GM21528 (cell line): ENCODE results near the gene FOXP4.

ENCODE experiments used
- ATAC-seq: cut with Tn5 transposase; IDR thresholded peaks from one replicate; pipeline ENCODE4 v1.9.1; 2021; ENCODE audit warnings: mild to moderate bottlenecking, moderate library complexity; ENCODE audit not compliant: unreplicated experiment, low FRiP score

Gene FOXP4

DNA sequence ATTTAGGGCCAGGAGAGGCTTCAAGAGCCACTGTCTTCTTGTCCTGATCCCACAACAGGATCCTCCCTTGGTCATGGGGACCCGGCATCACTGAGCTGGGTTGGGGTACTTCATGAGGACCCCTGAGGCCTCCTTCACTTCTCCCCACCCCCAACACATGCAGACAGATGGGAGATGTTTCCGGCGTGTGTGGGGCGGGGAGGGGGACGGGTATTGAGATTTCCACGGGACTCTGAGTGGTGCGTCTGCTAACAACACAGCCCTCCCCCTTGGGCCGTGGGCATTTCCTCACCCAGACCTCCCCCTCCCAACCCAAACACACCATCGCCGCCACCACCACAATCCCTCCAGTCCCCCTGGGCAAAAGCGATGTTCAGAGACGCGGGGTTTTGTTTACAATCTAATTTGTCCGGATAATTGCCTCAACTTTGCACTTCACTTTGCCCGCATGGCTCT is 906 bp upstream of the FOXP4 start:
- no peak for ATAC-seq

DNA sequence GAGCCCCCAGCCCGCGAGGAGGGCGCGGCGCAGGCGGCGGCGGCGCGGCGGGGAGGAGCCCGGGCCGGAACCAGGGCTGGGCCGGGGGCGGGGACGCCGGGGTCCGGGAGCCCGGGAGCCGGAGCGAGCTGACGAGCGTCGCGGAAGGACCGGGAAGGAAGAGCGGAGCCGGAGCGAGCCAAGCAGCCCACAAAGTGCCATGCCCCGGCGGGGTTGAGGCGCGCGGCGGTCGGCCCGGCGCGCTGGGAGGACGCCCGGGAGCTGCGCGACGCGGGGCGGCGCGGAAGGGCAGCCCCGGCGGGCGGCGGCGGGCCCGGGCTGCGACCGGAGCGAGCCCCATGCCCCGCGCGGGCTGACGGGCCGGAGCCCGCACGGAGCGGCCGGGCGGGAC is 289 bp downstream of the FOXP4 start:
- peak; percentile 52 for ATAC-seq

DNA sequence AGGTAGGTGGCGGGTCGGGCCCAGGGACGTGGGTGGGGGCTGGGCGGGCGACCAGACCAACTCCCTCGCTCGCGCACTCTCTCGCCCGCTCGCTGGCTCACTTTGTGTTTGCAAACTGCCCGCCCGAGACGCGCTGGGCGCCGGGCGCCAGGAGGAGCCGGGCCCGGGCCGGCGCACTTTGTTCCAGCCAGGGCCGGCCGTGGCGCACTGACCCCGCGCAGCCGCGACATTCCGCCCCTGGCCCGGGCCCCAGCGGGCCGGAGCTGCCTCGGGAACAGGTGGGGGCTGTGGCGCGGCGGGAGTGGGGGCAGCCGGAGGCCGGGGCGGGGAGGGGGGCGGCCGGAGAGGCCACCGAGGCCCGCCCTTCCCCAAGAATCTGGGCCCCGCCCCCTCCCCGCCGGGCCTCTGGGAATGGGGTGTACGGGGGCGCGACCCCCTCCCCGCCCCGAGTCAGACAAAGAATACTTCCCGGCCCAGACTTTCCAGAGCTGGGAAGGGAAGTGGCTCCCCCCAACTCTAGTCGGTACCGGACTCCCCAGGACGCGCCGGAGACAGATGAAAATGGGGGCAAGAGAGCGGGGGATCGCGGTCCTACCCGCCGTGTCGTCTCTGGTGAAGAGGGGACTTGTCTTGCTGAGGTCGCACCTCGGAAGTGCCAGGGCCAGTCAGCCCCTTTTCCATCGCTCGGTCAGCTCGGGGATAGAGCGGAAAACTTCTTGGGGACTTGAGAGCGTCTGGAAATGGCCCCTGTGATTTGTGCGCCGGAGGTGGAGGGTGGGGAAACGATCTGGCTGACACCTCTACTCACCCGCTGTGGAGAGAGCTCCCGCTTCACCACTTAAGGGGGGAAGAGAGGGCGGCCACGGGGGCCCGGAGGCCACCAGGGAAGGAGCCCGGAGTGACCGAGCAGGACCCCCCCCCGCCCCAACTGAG is 951 bp downstream of the FOXP4 start:
- ATAC-seq: peak; percentile 6

DNA sequence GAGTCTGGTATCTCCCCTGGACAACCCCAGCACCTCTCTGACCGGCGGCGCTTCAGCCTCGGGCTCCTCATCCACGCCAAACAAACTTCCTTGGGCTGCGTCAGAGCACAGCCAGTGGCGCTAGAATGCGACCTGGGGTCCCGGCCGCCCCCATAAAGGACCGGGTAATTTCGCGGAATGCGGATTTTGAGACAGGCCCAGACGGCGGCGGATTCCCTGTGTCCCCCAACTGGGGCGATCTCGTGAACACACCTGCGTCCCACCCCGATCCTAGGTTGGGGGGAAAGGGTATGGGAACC is 1.6 kb downstream of the FOXP4 start:
- no peak for ATAC-seq

DNA sequence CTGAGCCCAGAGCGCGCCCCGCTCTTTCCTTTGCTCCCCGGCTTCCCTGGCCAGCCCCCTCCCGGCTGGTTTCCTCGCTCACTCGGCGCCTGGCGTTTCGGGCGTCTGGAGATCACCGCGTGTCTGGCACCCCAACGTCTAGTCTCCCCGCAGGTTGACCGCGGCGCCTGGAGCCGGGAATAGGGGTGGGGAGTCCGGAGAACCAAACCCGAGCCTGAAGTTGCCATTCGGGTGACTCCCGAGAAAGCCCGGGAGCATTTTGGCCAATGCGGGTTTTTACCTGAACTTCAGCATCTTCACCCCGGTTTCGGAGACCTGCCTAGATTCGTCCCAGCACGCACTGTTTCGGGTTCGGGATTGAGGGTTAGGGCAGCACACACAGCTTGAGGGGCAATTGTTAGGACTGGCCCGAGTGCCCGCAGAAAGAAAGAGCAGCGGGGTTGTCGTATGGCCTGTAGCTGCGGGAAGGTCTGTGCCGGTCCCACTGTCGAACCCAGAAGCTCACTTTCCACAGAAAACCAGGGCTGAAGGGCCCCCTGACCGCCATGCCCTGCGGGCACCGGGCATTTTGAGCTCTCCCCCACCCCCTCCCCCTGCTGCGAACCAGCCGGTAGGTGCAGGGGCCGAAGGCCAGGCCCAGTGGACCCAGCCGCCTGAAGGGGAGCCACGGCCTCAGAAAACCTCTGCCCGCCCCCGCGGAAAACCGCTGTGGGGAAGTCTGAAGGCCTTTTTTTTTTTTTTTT is 2.1 kb downstream of the FOXP4 start:
- ATAC-seq: no peak

- ATAC-seq: no peak
Measured at GRCh38 chr6:41548841-41549642, 2.9 kb downstream of the FOXP4 start.

DNA sequence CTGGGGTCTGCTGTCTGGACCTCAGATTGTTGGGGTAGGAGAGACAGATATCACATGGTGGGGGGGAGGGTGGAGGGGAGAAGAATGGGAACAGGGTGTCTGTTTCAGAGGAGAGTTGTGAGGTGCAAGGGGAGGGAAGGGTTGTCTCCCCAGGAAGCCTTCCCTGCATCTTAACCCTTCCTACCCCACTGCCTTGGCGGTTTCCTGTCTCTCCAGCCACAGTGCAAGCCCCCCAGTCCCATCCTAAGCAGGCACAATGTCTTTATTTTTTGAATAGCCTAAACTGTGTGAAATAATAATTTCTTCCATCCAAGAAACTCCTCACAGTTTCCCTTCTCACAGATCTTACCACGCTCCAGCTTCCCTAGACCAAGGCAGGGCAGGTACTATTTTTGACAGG is 3.5 kb downstream of the FOXP4 start:
- ATAC-seq: no peak

GRCh38 chr6:41551086-41551700 is 5.0 kb downstream of the FOXP4 start:
- ATAC-seq: no peak

- ATAC-seq: no peak
Measured at GRCh38 chr6:41551857-41552256, 5.7 kb downstream of the FOXP4 start.

DNA sequence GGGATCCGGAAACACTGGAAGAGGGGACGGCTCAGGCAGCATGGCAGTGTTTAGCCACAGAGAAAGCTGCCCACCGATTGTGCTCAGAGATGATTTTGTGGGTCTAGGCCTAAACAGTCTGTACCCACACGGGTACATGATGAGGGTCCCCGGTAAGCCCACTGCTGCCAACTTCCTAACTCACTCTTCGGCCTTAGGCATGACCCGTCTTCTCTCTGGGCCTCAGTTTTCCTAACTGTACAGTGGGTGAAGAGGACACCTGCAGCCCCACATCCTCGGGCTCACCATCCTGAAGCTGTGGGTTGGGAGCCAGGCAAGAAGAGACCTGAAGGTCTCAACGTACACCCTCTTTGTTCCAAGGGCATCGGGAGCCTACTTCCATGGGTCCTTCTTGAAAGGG is 6.5 kb downstream of the FOXP4 start:
- no peak for ATAC-seq

GRCh38 chr6:41553405-41553999 is 7.3 kb downstream of the FOXP4 start:
- ATAC-seq: no peak

GRCh38 chr6:41555326-41556300 is 9.4 kb downstream of the FOXP4 start:
- ATAC-seq: no peak

GRCh38 chr6:41557335-41557734 is 11.2 kb downstream of the FOXP4 start:
- ATAC-seq: no peak

- no peak for ATAC-seq
Measured at GRCh38 chr6:41558033-41558807, 12.0 kb downstream of the FOXP4 start.

- no peak for ATAC-seq
Measured at GRCh38 chr6:41559655-41560427, 13.7 kb downstream of the FOXP4 start.

DNA sequence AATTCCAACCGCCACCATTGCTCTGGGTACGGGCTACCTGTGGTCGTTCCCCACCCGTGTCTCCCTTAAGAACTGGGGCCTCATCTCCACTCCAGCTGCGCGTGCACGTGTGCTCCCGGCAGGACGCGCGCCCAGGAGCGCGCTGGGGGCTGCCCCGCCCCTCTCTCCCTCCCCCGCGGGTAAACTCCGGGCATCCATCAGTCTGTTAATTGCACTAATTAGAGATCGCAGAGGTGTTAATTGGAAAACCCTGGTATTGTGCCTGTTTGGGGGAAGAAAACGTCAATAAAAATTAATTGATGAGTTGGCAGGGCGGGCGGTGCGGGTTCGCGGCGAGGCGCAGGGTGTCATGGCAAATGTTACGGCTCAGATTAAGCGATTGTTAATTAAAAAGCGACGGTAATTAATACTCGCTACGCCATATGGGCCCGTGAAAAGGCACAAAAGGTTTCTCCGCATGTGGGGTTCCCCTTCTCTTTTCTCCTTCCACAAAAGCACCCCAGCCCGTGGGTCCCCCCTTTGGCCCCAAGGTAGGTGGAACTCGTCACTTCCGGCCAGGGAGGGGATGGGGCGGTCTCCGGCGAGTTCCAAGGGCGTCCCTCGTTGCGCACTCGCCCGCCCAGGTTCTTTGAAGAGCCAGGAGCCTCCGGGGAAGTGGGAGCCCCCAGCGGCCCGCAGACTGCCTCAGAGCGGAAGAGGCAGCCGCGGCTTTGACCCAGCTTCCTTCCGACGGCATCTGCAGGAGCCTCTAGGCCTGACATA is 14.4 kb downstream of the FOXP4 start:
- ATAC-seq: peak; percentile 56

- ATAC-seq: no peak
Measured at GRCh38 chr6:41561416-41561815, 15.2 kb downstream of the FOXP4 start.
